ENCODE measurements around the gene SLC12A7.
A peak's percentile ranks its signal among the peaks of the same experiment; 100 is the strongest.

SLC12A7 gene

DNA sequence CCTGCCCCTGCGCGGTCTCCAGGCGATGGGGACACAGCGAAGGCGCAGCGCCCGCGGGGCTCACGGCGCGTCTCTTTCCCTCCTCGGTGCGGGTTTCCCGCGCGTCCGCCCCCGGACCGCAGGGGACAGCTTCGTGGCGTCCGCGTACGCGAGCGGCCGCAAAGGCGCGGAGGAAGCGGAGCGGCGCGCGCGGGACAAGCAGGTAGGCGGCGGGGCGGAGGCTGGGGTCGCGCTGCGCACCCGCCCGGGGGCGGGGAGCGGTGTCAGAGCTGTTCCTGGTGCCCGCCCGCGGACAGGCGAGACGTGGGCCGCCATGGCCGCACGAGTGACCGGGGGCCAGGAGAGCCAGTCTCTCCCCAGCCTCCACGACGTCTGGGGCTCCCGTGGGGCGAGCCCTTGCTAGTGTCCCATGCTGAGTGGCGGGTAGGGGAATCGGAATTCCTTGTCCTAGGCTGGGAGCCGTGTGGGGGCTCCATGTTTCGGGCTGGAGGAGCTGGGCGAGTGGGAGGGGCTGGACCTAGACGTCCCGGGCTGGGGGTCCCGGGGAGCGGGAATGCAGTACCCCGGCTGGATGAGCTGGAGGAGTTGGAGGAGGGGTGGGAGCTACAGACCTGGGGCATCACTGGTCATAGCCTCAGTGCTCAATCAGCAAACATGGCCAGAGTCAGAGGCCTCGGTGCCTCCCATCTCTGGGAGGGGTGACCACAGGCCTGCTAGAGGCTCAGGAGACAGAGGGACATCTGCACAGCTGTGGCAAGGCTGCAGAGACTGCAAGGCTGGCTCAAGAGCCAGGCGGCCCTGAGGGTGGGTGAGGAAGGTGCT is 102.3 kb downstream of the SLC12A7 start:
- Histone ChIP-seq H3K27ac (ENCODE audit: low read depth, low read length) (no peak overlapping the region), H3K9me3 (ENCODE audit: control insufficient read depth in 1 of 2, low read length in 2 of 2) (no peaks in the 10 kb centered on the region), H3K4me1 (ENCODE audit: control insufficient read depth in 1 of 2, insufficient read depth in 2 of 2, low read length in 2 of 2) (peaks cover 18 to 22% of the 10 kb centered on the region in 2 donors), H3K9ac (ENCODE audit: low read depth in 1 of 2, low read length in 2 of 2) (no peak overlapping the region), H3K4me3 (ENCODE audit: low read depth in 1 of 2, low read length in 2 of 2) (peak overlapping the region; percentile 15 to 43), H3K27me3 (ENCODE audit: control insufficient read depth in 1 of 2, insufficient read depth in 2 of 2, low read length in 2 of 2) (peaks cover 45 to 46% of the 10 kb centered on the region in 2 donors), H3K36me3 (ENCODE audit: control insufficient read depth in 1 of 2, insufficient read depth in 2 of 2, low read length in 2 of 2) (no peaks in the 10 kb centered on the region)

DNA sequence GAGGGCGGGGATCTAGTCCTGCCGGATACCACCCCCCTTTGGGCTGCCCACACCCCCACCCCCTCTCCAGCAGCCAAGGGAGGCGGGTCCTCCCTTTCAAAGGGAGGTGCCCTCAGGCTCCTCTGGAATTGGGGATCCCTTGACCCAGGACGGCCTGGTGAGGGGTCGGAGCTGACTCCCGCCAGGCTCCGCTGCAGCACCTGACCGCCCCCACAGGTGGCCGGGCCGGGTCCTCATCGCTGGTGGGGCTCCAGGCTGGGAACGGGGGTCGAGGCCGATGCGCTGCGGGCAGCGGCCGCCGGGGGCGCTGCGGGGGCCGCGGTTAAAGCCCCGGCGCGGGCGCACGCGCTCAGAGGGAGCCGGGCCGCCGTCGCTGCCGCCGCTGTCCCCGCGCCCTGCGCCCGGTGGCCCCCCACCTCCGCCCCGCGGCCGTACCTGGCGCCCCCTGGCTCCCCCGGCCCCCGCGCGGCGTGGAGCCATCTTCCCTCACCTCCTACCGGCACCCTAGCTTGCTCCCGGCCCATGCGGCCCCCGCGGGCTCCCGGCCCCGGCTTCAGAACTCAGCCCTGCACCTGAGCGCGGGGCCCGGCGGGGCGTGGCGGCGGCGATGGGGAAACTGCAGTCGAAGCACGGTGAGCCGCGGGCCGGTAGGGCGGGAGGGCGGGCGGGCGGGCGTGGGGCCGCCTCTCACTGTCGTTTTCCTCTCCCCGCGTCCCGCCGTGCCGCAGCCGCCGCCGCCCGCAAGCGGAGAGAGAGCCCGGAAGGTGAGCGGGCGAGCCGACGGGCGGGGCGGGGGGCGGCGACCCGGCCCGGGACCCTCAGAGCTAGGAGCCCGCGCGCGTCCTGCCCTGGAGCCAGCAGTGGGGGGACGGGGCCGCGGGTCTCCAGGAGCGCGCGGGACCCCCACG is 103.2 kb downstream of the SLC12A7 start, which contains the start of gene NKD2:
NKD2 (plus strand) TSS at position 352 of the 908 bp plus-strand sequence; CDS start at position 608, 256 bp downstream.
- Histone ChIP-seq H3K27ac (ENCODE audit: low read depth, low read length) (no peak within 1 kb of the TSS), H3K4me1 (ENCODE audit: control insufficient read depth in 1 of 2, insufficient read depth in 2 of 2, low read length in 2 of 2) (peaks cover 20 to 30% of the 10 kb centered on the region in 2 donors), H3K9ac (ENCODE audit: low read depth in 1 of 2, low read length in 2 of 2) (no peak within 1 kb of the TSS), H3K9me3 (ENCODE audit: control insufficient read depth in 1 of 2, low read length in 2 of 2) (no peaks in the 10 kb centered on the region), H3K27me3 (ENCODE audit: control insufficient read depth in 1 of 2, insufficient read depth in 2 of 2, low read length in 2 of 2) (peaks cover 45 to 46% of the 10 kb centered on the region in 2 donors), H3K4me3 (ENCODE audit: low read depth in 1 of 2, low read length in 2 of 2) (peak within 1 kb of the TSS; percentile 15 to 43), H3K36me3 (ENCODE audit: control insufficient read depth in 1 of 2, insufficient read depth in 2 of 2, low read length in 2 of 2) (no peaks in the 10 kb centered on the region)

DNA sequence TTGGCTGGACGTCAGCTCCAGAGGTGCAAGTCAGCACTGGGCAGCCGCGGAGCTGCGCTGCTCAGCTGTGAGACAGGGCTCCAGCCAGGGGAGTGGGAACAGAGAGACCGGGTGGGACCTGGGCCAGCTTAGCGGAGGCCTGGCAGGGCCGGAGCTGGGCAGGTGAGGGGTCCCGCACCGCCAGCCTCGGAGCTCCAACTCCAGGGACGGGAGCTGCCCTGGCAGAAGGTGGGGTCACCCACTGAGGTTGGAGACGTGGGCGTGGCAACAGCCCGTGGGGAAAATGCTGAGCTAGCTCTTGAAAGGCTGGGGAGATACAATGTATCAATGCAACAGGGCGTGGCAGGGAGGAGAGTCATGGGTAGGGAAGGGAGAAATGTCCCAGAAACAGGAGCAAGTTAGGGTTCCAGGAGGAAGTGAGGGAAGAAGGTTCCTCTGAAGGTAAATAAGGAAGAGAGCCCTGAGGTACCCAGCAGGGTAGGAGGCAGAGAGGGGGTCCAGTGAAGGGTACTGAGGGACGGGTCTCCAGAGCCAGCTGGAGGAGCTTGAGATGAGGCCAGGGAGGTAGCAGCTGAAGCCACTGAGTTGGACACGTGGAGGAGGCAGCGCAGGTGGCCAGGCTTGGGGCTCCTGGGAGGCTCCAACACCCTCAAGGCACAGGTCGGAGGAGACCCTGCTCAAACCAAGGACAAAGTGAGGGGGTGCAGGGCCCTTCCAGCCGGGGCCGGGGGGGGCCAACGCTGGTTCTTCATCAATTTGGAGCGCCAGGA is 104.0 kb downstream of the SLC12A7 start:
- Histone ChIP-seq H3K9ac (ENCODE audit: low read depth in 1 of 2, low read length in 2 of 2) (no peak overlapping the region), H3K36me3 (ENCODE audit: control insufficient read depth in 1 of 2, insufficient read depth in 2 of 2, low read length in 2 of 2) (no peaks in the 10 kb centered on the region), H3K27me3 (ENCODE audit: control insufficient read depth in 1 of 2, insufficient read depth in 2 of 2, low read length in 2 of 2) (peaks cover 45 to 46% of the 10 kb centered on the region in 2 donors), H3K27ac (ENCODE audit: low read depth, low read length) (no peak overlapping the region), H3K4me1 (ENCODE audit: control insufficient read depth in 1 of 2, insufficient read depth in 2 of 2, low read length in 2 of 2) (peaks cover 24 to 34% of the 10 kb centered on the region in 2 donors), H3K9me3 (ENCODE audit: control insufficient read depth in 1 of 2, low read length in 2 of 2) (no peaks in the 10 kb centered on the region), H3K4me3 (ENCODE audit: low read depth in 1 of 2, low read length in 2 of 2) (no peak overlapping the region)

DNA sequence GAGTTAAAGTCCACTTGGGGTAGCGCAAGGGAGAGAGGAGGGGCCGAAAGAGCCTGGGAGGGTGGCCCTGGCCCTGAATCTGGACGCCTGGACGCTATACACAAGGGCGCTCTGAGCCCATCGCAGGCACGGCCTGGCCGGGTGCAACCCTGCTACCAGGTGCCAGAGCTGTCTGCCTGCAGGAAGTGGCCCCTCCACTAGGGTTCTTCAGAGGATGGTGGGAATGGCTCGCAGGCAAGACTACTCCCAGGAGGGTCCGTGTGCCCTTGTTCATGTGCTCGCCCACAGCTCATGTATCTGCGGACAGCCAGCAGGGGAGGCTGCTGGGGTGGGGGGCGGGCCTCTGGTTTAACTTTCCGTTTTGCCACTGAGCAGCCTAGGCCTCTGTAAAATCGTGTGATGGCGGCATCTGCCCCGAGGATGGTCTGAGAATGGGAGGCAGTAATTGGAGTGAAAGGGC is 104.6 kb downstream of the SLC12A7 start:
- H3K27me3 ChIP-seq (ENCODE audit: control insufficient read depth in 1 of 2, insufficient read depth in 2 of 2, low read length in 2 of 2): peaks cover 45 to 46% of the 10 kb centered on the region in 2 donors
- H3K27ac ChIP-seq (ENCODE audit: low read depth, low read length): no peak overlapping the region
- H3K4me1 ChIP-seq (ENCODE audit: control insufficient read depth in 1 of 2, insufficient read depth in 2 of 2, low read length in 2 of 2): peaks cover 24 to 34% of the 10 kb centered on the region in 2 donors
- no peaks in the 10 kb centered on the region for H3K9me3 ChIP-seq (ENCODE audit: control insufficient read depth in 1 of 2, low read length in 2 of 2)
- H3K4me3 ChIP-seq (ENCODE audit: low read depth in 1 of 2, low read length in 2 of 2): no peak overlapping the region
- no peak overlapping the region for H3K9ac ChIP-seq (ENCODE audit: low read depth in 1 of 2, low read length in 2 of 2)
- no peaks in the 10 kb centered on the region for H3K36me3 ChIP-seq (ENCODE audit: control insufficient read depth in 1 of 2, insufficient read depth in 2 of 2, low read length in 2 of 2)

DNA sequence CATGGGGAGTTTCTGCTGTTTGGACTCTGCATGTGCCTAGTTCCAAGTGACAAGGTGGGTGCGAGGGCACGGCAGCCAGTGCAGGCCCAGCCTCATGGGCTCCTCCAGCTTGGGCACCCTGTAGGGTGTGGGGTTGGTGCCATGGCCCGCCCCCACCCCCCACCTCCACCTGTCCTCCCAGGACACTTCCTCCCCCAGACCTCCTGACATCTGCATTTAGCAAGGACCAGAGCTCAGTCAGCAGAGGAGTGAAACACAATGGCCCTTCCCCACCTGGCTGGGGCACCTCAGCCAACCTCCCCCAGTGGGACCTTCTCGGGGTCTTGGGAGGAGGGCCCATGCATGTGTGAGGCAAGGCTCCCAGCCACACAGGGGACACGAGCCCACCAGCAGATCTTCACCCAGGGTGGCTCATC is 105.2 kb downstream of the SLC12A7 start:
- no peaks in the 10 kb centered on the region for H3K36me3 ChIP-seq (ENCODE audit: control insufficient read depth in 1 of 2, insufficient read depth in 2 of 2, low read length in 2 of 2)
- H3K9ac ChIP-seq (ENCODE audit: low read depth in 1 of 2, low read length in 2 of 2): no peak overlapping the region
- no peaks in the 10 kb centered on the region for H3K9me3 ChIP-seq (ENCODE audit: control insufficient read depth in 1 of 2, low read length in 2 of 2)
- peaks cover 24 to 34% of the 10 kb centered on the region in 2 donors for H3K4me1 ChIP-seq (ENCODE audit: control insufficient read depth in 1 of 2, insufficient read depth in 2 of 2, low read length in 2 of 2)
- no peak overlapping the region for H3K4me3 ChIP-seq (ENCODE audit: low read depth in 1 of 2, low read length in 2 of 2)
- no peak overlapping the region for H3K27ac ChIP-seq (ENCODE audit: low read depth, low read length)
- peaks cover 45 to 46% of the 10 kb centered on the region in 2 donors for H3K27me3 ChIP-seq (ENCODE audit: control insufficient read depth in 1 of 2, insufficient read depth in 2 of 2, low read length in 2 of 2)

DNA sequence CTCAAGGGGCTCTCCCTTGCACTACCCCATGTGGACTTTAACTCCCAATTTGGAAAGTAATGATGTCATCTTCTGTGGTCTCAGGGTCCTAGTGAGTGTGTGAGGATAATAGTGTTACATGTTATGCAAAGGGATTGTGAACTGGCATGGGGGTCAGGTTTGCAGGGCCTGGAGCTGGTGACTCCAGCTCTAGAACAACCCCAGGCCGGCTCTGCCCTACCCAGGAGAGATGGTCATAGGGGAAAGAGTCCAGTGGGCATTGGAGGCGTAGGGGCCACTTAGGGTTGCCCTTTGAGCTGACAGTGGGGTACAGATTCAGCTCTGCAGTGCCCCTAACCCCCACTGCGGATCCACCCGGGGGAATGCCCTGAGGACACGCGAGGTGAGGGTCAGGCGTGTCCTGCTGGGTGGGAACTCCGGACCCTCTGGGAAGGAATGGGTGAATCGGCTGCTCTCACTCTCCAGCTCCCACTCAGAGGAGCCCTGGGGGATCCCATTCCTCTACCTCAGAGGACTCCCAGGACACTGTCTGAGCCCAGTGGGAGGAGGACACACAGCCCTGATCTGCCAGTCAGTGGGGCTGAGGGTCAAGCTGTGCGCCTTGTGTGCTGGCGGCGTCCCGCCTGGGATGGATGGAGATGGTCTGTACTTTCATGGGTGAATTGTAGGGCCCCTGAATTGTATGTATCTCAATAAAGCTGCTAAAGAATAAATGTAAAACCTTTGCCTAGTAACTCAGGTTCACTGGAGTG is 105.8 kb downstream of the SLC12A7 start:
- Histone ChIP-seq H3K4me1 (ENCODE audit: control insufficient read depth in 1 of 2, insufficient read depth in 2 of 2, low read length in 2 of 2) (peaks cover 23 to 34% of the 10 kb centered on the region in 2 donors), H3K9ac (ENCODE audit: low read depth in 1 of 2, low read length in 2 of 2) (no peak overlapping the region), H3K9me3 (ENCODE audit: control insufficient read depth in 1 of 2, low read length in 2 of 2) (no peaks in the 10 kb centered on the region)

DNA sequence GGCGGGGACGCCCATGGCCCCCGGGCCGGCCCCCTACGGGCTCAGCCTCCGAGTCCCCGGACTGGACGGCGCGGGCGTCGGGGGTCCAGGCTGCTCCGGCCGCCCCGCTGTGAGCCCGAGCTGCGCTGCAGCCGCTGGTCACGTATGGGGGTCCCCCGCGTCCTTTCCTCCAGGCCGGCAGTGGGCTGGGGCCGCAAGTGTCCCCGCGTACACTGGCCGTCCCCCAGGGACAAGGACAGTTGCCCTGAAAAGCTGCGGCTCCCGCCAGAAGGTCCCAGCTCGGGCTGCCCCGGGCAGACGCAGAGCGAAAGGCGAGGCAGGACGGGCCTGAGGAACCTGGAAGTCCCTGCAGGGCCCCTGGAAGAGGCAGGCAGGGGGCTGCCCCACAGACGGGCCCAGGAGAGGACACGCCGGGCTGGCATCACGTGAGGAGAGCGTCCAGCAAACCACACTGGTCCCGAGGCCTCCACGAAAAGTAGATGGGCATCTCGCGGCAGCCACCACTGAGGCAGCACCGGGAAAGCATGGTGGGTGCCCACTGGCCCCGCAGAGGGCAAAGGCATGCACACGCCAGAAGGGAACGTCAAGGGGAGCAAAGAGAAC is 106.5 kb downstream of the SLC12A7 start:
- H3K9ac ChIP-seq (ENCODE audit: low read depth in 1 of 2, low read length in 2 of 2): no peak overlapping the region
- no peaks in the 10 kb centered on the region for H3K36me3 ChIP-seq (ENCODE audit: control insufficient read depth in 1 of 2, insufficient read depth in 2 of 2, low read length in 2 of 2)
- no peaks in the 10 kb centered on the region for H3K9me3 ChIP-seq (ENCODE audit: control insufficient read depth in 1 of 2, low read length in 2 of 2)
- peak overlapping the region; percentile 52 to 61 for H3K4me3 ChIP-seq (ENCODE audit: low read depth in 1 of 2, low read length in 2 of 2)
- H3K27me3 ChIP-seq (ENCODE audit: control insufficient read depth in 1 of 2, insufficient read depth in 2 of 2, low read length in 2 of 2): peaks cover 33 to 38% of the 10 kb centered on the region in 2 donors
- peaks cover 19 to 27% of the 10 kb centered on the region in 2 donors for H3K4me1 ChIP-seq (ENCODE audit: control insufficient read depth in 1 of 2, insufficient read depth in 2 of 2, low read length in 2 of 2)
- H3K27ac ChIP-seq (ENCODE audit: low read depth, low read length): no peak overlapping the region

More for the DNA sequence above, 105.8 kb downstream of the SLC12A7 start:
- peaks cover 40 to 45% of the 10 kb centered on the region in 2 donors for H3K27me3 ChIP-seq (ENCODE audit: control insufficient read depth in 1 of 2, insufficient read depth in 2 of 2, low read length in 2 of 2)
- H3K36me3 ChIP-seq (ENCODE audit: control insufficient read depth in 1 of 2, insufficient read depth in 2 of 2, low read length in 2 of 2): no peaks in the 10 kb centered on the region
- no peak overlapping the region for H3K27ac ChIP-seq (ENCODE audit: low read depth, low read length)
- no peak overlapping the region for H3K4me3 ChIP-seq (ENCODE audit: low read depth in 1 of 2, low read length in 2 of 2)

DNA sequence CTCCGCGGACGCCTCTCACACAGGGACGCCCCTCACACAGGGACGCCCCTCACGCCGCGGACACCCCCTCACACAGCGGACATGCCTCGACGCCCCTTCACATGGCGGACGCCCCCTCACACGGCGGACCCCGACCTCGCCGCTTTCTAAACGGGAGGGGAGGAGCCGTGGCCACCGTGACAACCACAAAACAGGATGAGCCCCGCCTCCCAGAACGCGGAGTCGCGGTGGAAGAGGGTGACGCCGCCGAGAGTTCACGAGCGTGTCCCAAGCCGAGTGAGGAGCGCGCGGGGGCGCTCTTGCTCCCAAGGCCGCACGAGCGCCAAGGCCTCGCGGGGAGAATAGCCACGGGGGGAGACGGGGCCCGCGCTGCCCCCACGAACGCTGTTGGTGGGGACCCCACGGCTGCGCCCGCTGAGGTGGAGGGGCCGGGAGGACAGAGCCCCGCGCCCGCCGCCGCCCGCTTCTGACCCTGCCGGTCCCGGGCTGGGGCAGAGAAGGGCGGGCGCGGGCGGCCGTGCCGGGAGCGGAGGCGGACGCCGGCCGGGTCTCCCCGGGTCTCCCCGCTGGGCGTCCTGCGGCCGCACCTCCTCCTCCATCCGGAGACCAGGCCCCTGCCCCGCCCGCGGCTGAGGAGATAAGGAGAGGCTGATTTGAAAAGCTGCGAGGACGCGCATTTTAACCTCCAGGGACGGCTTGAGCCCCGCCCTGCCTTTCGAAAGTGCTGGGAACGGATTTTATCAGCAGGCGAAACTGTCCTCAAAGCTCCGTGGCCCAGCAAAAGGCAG is 107.2 kb downstream of the SLC12A7 start:
- Histone ChIP-seq H3K4me1 (ENCODE audit: control insufficient read depth in 1 of 2, insufficient read depth in 2 of 2, low read length in 2 of 2) (peaks cover 19 to 27% of the 10 kb centered on the region in 2 donors), H3K27me3 (ENCODE audit: control insufficient read depth in 1 of 2, insufficient read depth in 2 of 2, low read length in 2 of 2) (peaks cover 26 to 31% of the 10 kb centered on the region in 2 donors), H3K27ac (ENCODE audit: low read depth, low read length) (peak overlapping the region; percentile 56)

More for the DNA sequence above, 107.2 kb downstream of the SLC12A7 start:
- H3K4me3 ChIP-seq (ENCODE audit: low read depth in 1 of 2, low read length in 2 of 2): peak overlapping the region; percentile 52 to 61
- peak overlapping the region in 1 of 2 donors; percentile 32 for H3K9ac ChIP-seq (ENCODE audit: low read depth in 1 of 2, low read length in 2 of 2)
- H3K36me3 ChIP-seq (ENCODE audit: control insufficient read depth in 1 of 2, insufficient read depth in 2 of 2, low read length in 2 of 2): no peaks in the 10 kb centered on the region
- no peaks in the 10 kb centered on the region for H3K9me3 ChIP-seq (ENCODE audit: control insufficient read depth in 1 of 2, low read length in 2 of 2)
